K562 (cell line): ENCODE data around the gene COX20. TPM values are rescaled to one million over a fixed set of nuclear protein-coding genes. Genes with fewer than 3 reads are reported as not detected.
A peak's percentile ranks its signal among the peaks of the same experiment; 100 is the strongest.

Experiments used
- ATF4 ChIP-seq: fragments of 450-650 bp; formaldehyde crosslinking; IDR thresholded peaks from 2 replicates; pipeline ENCODE4 v1.4.0; 2022; ENCODE audit warnings: mild to moderate bottlenecking, moderate library complexity
- CSDE1 ChIP-seq, 2 experiments: fragments of 450-650 bp; IDR thresholded peaks; 2 replicates each; pipeline ENCODE4 v1.6.1; 2016; ENCODE audit warnings: mild to moderate bottlenecking in 1 of 2
- E2F1 ChIP-seq: sonication (generic); formaldehyde crosslinking; IDR thresholded peaks from 2 replicates; pipeline ENCODE4 v1.8.1; 2023; ENCODE audit warnings: mild to moderate bottlenecking, missing genetic modification reagents, moderate library complexity
- E2F3 ChIP-seq: fragments of 250-450 bp; sonication (Bioruptor Pico); IDR thresholded peaks from 2 replicates; pipeline ENCODE4 v1.4.0; 2020; ENCODE audit warnings: mild to moderate bottlenecking
- EGR1 ChIP-seq: fragments of 450-650 bp; conservative IDR thresholded peaks from 2 replicates; pipeline ENCODE4 v1.6.1; 2017; ENCODE audit warnings: mild to moderate bottlenecking
- FOS ChIP-seq: IDR thresholded peaks from 3 replicates; pipeline ENCODE4 v1.6.1; 2011; ENCODE audit not compliant: insufficient read length; ENCODE audit errors: extremely low read depth
- ID3 ChIP-seq, 2 experiments: fragments of 250-450 bp in 1 of 2; fragments of 450-650 bp in 1 of 2; sonication (Bioruptor Pico) in 1 of 2; IDR thresholded peaks; 2 replicates each; pipeline versions ENCODE4 v1.6.1 to v1.8.0; 2016 to 2021; ENCODE audit warnings: mild to moderate bottlenecking in 2 of 2, moderate library complexity in 2 of 2, missing compliant biosample characterization in 1 of 2, missing genetic modification characterization in 1 of 2
- LCOR ChIP-seq: sonication (generic); formaldehyde crosslinking; IDR thresholded peaks from 2 replicates; pipeline ENCODE4 v1.8.0; 2022; ENCODE audit warnings: mild to moderate bottlenecking, missing genetic modification reagents
- MCM2 ChIP-seq: fragments of 450-650 bp; IDR thresholded peaks from 2 replicates; pipeline ENCODE4 v1.6.1; 2017; ENCODE audit warnings: low read depth, mild to moderate bottlenecking
- NBN ChIP-seq: fragments of 450-650 bp; IDR thresholded peaks from 2 replicates; pipeline ENCODE4 v1.6.1; 2016; ENCODE audit warnings: low read depth, mild to moderate bottlenecking
- NEUROD1 ChIP-seq: fragments of 150-350 bp; IDR thresholded peaks from 2 replicates; pipeline ENCODE4 v1.6.1; 2014; ENCODE audit warnings: borderline replicate concordance, low read length, low read depth; ENCODE audit not compliant: partially characterized antibody
- NONO ChIP-seq, 2 experiments: fragments of 200-400 bp in 1 of 2; fragments of 450-650 bp in 1 of 2; formaldehyde crosslinking in 1 of 2; IDR thresholded peaks; 2 replicates each; pipeline ENCODE4 v1.6.1; 2017; ENCODE audit warnings: low read depth in 2 of 2, mild to moderate bottlenecking in 2 of 2, moderate library complexity in 2 of 2, low read length in 1 of 2
- PBX2 ChIP-seq, 2 experiments: IDR thresholded peaks in 1 of 2; conservative IDR thresholded peaks in 1 of 2; 2 replicates each; pipeline ENCODE4 v1.6.1; 2016; ENCODE audit warnings: low read depth in 2 of 2, mild to moderate bottlenecking in 1 of 2, missing compliant biosample characterization in 1 of 2, missing genetic modification characterization in 1 of 2, moderate library complexity in 1 of 2
- POLR2H ChIP-seq: IDR thresholded peaks from 2 replicates; pipeline ENCODE4 v1.6.1; 2016; ENCODE audit warnings: missing genetic modification characterization, low read depth, mild to moderate bottlenecking, control low read depth, missing compliant biosample characterization, moderate library complexity
- SNRNP70 ChIP-seq: fragments of 200-400 bp; formaldehyde crosslinking; optimal IDR thresholded peaks from 2 replicates; pipeline ENCODE3; 2017; ENCODE audit warnings: low read depth, low read length
- THAP12 ChIP-seq: fragments of 250-450 bp; sonication (Bioruptor Pico); IDR thresholded peaks from 2 replicates; pipeline ENCODE4 v1.9.0; 2021; ENCODE audit warnings: mild to moderate bottlenecking, inconsistent platforms
- XRCC5 ChIP-seq: fragments of 200-400 bp; formaldehyde crosslinking; IDR thresholded peaks from 2 replicates; pipeline ENCODE4 v1.6.1; 2017; ENCODE audit warnings: low read depth, mild to moderate bottlenecking, low read length
- ZKSCAN1 ChIP-seq: fragments of 150-350 bp; IDR thresholded peaks from 2 replicates; pipeline ENCODE4 v1.6.1; 2016; ENCODE audit warnings: low read depth, low read length
- polyA plus RNA-seq, 8 experiments: library from polyadenylated mRNA; depleted of rRNA in 4 of 8; stranded (reverse) in 5 of 8; unstranded in 3 of 8; fragments of >200 nt; fragmentation: Nextera tagmentation in 2 of 8; fragmentation: Illumina TruSeq in 1 of 8; extraction: Ambion mirVana in 2 of 8; extraction: Trizol in 1 of 8; gene quantifications; 2 replicates each; pipeline versions ENCODE4 v1.2.1 to v1.2.3, GENCODE V29; 2011 to 2014; ENCODE audit warnings: inconsistent platforms in 1 of 8, missing spikeins in 1 of 8
- total RNA-seq, 7 experiments: library from RNA; depleted of rRNA in 6 of 7; stranded (reverse); fragments of >200 nt in 6 of 7; fragmentation: Illumina TruSeq in 2 of 7; extraction: Trizol in 2 of 7; gene quantifications; 2 replicates each; pipeline versions ENCODE4 v1.2.1 to v1.2.3, GENCODE V29; 2011 to 2021; ENCODE audit warnings: low replicate concordance in 1 of 7

The COX20 gene
- total and polyA plus RNA-seq, 9 of the 15 experiments (the other 6 are each of a cell fraction or from before 2014, with no cell fraction given): 41.5 to 192 (median 84.3) TPM

GRCh38 chr1:244864253-244865027 lies 29.0 kb downstream of the COX20 start, which contains the start of gene HNRNPU (continued):
- TF ChIP-seq THAP12 (peak; percentile 95), FOS (no peak), NBN (peak; percentile 70; the same call in 1 of the 2 replicates), NONO (IDR thresholded peaks at IDR 0.05; ENCODE audit: low read depth in 2 of 2, low read length in 1 of 2) (peak in 1 of 2 experiments; percentile 50; a peak in 1 of 4 replicates), NEUROD1 (no peak), ATF4 (CRISPR knock-in tag) (peak; percentile 5; the same call in 1 of the 2 replicates), CSDE1 (IDR thresholded peaks at IDR 0.05) (peak in 1 of 2 experiments; percentile 23; a peak in 1 of 4 replicates), XRCC5 (0 out of 2 replicates have a peak, but pooled peaks have one; percentile 28), E2F3 (peak; percentile 83), POLR2H (tag) (peak; percentile 96), ZKSCAN1 (peak; percentile 68; the same call in 1 of the 2 replicates), MCM2 (no peak), EGR1 (peak; percentile 91), PBX2 (CRISPR knock-in tag; IDR thresholded peaks at IDR 0.05; ENCODE audit: low read depth) (no peak), PBX2 (tag; conservative IDR thresholded peaks at IDR 0.05; ENCODE audit: low read depth) (peak; percentile 77), ID3 (CRISPR knock-in tag; IDR thresholded peaks at IDR 0.05) (no peak), ID3 (tag; IDR thresholded peaks at IDR 0.05) (0 out of 2 replicates have a peak, but pooled peaks have one; percentile 71), SNRNP70 (no peak), E2F1 (CRISPR knock-in tag) (peak; percentile 85; the same call in 1 of the 2 replicates), LCOR (CRISPR knock-in tag) (peak; percentile 85)
